PC-3 (cell line): ENCODE results near the gene EXOC2.

ENCODE experiments used
- CTCF ChIP-seq: fragments of 300-600 bp; sonication (generic); conservative IDR thresholded peaks from 2 replicates; pipeline ENCODE4 v1.5.1; 2017; ENCODE audit warnings: antibody characterized with exemption, low read depth, mild to moderate bottlenecking, low read length
- EZH2phosphoT487 ChIP-seq: fragments of 300-600 bp; sonication (generic); IDR thresholded peaks from 2 replicates; pipeline ENCODE4 v1.6.1; 2018; ENCODE audit warnings: mild to moderate bottlenecking, antibody characterized with exemption, low read length, borderline replicate concordance

DNA sequence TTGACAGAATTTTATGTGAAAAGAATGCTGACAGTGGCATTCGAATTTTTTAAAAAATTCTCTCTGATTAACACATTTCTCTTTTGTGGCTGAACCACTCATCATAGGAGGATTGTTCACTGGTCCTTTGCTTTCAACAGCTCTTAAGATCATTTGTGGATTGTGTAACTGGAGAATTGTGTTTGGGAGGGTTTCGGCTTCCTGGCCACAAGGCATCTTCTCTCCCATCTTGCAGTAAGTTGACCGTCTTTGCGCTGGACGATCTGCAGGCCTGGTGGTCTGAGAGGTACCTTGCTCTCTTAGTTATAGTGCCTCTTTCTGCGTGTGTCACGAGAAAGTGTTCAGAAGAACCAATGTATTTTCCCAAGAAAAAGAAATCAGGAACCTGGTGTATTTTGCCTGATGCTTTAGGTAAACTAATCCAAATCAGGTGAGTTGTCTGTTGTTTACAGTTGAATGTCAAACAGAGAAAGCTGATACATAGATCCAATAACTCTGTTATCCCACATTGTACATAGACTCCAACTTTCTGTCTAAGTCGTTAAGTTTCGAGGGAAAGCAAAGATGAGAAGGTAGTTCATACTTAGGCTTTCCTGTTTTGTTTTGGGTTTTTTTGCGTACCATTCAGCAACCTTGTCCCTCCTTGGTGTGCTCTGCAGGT is 14.8 kb upstream of the EXOC2 start:
- TF ChIP-seq EZH2phosphoT487 (no peak), CTCF (no peak)
